Thymus (tissue), 11 donors: ENCODE measurements around the gene RBFOX2. TPM values are rescaled to one million over a fixed set of nuclear protein-coding genes. Genes with fewer than 3 reads are reported as not detected.
"Not testable (repeated sequence)": the region's sequence is repeated elsewhere in the genome, so short reads cannot be mapped to it uniquely, and the experiment has no call there.

Source experiments
- DNase-seq, 9 donors: peaks; one replicate each; pipeline ENCODE4 v3.0.0-alpha.2; 2013; ENCODE audit warnings: low spot score in 9 of 9, low read depth in 6 of 9, missing footprints in 1 of 9
- H3K27ac ChIP-seq, 2 donors: one replicate each; pipeline ENCODE4 v1.5.1; 2013; ENCODE audit warnings: control low read depth in 1 of 2, low read depth in 1 of 2, low read length in 1 of 2, mild to moderate bottlenecking in 1 of 2, moderate library complexity in 1 of 2
- H3K27me3 ChIP-seq, 2 donors: one replicate each; pipeline ENCODE4 v1.5.1; 2013; ENCODE audit warnings: low read length in 1 of 2; ENCODE audit not compliant: control insufficient read depth in 2 of 2, insufficient read depth in 1 of 2
- H3K36me3 ChIP-seq, 2 donors: one replicate each; pipeline ENCODE4 v1.5.1; 2013; ENCODE audit warnings: low read length in 1 of 2, mild to moderate bottlenecking in 1 of 2, moderate library complexity in 1 of 2; ENCODE audit not compliant: control insufficient read depth in 2 of 2, insufficient read depth in 2 of 2
- H3K4me1 ChIP-seq, 2 donors: one replicate each; pipeline ENCODE4 v1.5.1; 2013; ENCODE audit warnings: low read length in 2 of 2; ENCODE audit not compliant: control insufficient read depth in 2 of 2, insufficient read depth in 2 of 2
- H3K4me3 ChIP-seq, 2 donors: one replicate each; pipeline ENCODE4 v1.5.1; 2013; ENCODE audit warnings: low read length in 2 of 2, control low read depth in 1 of 2, mild to moderate bottlenecking in 1 of 2
- H3K9me3 ChIP-seq, 2 donors: one replicate each; pipeline ENCODE4 v1.5.1; 2013; ENCODE audit warnings: low read length in 1 of 2, mild to moderate bottlenecking in 1 of 2; ENCODE audit not compliant: control insufficient read depth in 2 of 2, insufficient read depth in 1 of 2
- WGBS: extraction: QIAGEN DNeasy Blood & Tissue Kit; methylation state at CpG from one replicate; pipeline ENCODE4 v1.1.7; 2013; 5-methylcytosine and 5-hydroxymethylcytosine counted together
- polyA plus RNA-seq: library from polyadenylated mRNA; stranded (reverse); fragments of 200-250 nt; gene quantifications from one replicate; pipeline ENCODE4 v1.2.3, GENCODE V29; 2013
- total RNA-seq: library from RNA; stranded (reverse); fragments of 120-200 nt; gene quantifications from one replicate; pipeline ENCODE4 v1.2.4, GENCODE V29; 2013
- donor health status: healthy.

The RBFOX2 gene
- total and polyA plus RNA-seq, 2 donors = 10.2 to 14.9 TPM

DNA sequence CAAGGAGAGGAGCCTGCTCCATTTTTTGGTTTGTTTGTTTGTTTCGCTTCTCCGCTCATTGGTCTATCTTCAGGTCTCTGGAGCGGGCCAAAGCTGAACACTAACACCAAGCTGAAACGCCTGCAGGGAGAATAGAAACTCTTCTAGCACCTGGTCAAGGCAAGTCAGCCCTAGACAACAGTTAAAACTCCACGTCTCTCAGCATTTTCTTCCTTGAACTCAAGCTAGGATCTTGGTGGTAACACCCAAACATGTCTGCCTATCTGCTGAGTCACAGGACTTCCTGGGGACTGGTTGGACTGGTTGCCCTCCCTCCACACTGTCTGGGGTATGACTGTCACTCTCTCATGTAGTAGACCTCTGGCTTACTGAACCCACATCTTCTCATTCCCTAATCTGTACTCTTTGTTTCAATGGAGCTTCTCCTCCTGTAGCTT lies 23.9 kb upstream of the RBFOX2 start:
- no peaks in the 10 kb centered on the region for H3K27me3 ChIP-seq
- H3K27ac ChIP-seq = no peak overlapping the region
- DNase-seq = no peak
- H3K36me3 ChIP-seq = no peaks in the 10 kb centered on the region
- no peaks in the 10 kb centered on the region for H3K4me1 ChIP-seq
- no peaks in the 10 kb centered on the region for H3K9me3 ChIP-seq
- no peak overlapping the region for H3K4me3 ChIP-seq
- 81% methylated on average over 5 of the region's 5 CpGs for WGBS

DNA sequence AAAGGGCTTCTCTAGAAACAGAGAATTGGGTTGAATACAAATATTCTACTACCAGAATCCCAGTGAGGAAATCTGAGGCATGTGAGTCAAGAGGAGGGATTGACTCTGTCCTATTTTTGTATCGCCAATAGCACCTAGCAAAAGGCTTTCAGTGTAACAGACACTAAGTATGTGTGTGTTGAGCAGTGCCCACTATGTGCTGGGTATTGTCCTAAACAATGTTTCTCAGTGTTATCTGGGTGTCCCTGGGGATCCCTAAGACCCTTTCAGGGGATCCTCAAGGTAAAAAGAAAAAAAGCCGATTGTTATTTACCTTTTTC lies 21.0 kb upstream of the RBFOX2 start:
- Histone ChIP-seq H3K9me3 (no peaks in the 10 kb centered on the region), H3K36me3 (no peaks in the 10 kb centered on the region), H3K27me3 (no peaks in the 10 kb centered on the region), H3K4me3 (no peak overlapping the region), H3K4me1 (no peaks in the 10 kb centered on the region), H3K27ac (no peak overlapping the region)
- no peak for DNase-seq
- WGBS = 96% methylated on average over 2 of the region's 2 CpGs

DNA sequence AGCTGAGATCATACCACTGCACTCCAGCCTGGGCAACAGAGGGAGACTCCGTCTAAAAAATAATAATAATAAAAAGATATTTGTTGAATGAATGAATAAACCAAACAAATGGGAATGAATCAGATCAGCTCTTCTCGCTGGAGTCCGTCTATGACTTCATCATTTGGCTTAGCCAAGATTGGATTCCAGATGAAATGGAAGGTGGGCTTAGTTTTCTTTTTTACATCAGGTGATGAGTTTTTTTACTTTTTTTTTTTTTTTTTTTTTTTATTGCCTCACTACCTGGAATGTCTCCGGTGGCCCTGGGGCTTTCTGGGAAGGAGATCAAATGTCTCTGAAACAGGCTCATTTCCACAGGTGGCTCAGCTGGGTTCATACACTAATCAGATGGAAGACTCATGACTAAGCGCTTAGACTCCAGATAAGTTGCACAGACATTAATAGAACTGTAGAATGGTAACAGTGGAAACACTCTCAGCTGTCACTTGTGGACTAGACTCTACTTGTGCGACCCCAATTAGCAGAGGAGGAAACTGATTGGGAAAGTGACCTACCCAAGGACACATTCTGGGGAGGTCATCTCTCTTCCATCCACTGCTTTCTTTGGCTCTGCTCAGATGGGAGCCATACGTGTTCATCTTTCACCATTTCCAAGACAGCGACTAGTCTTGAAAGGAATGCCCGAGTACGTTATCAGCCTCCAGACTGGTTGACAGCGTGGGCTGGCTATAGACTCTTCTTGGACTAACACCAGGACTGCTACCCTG lies 20.5 kb upstream of the RBFOX2 start:
- Histone ChIP-seq H3K9me3 (no peaks in the 10 kb centered on the region), H3K4me1 (no peaks in the 10 kb centered on the region), H3K36me3 (no peaks in the 10 kb centered on the region), H3K4me3 (no peak overlapping the region), H3K27ac (no peak overlapping the region), H3K27me3 (no peaks in the 10 kb centered on the region)
- no peak for DNase-seq
- 95% methylated on average over 11 of the region's 11 CpGs for WGBS

DNA sequence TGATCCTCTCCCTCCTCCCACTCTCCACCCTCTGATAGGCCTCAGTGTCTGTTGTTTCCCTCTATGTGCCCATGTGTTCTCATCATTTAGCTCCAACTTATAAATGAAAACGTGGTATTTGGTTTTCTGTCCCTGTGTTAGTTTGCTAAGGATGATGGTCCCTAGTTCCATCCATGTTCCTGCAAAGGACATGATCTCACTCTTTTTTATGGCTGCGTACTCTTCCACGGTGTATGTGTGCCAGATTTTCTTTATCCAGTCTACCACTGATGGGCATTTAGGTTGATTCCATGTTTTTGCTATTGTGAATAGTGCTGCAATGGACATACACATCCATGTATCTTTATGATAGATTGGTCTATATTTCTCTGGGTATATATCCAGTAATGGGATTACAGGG lies 15.9 kb upstream of the RBFOX2 start:
- 95% methylated on average over 3 of the region's 3 CpGs for WGBS
- not testable (repeated sequence) for DNase-seq, H3K27me3 ChIP-seq, H3K9me3 ChIP-seq, H3K36me3 ChIP-seq, H3K4me1 ChIP-seq, H3K27ac ChIP-seq, H3K4me3 ChIP-seq

DNA sequence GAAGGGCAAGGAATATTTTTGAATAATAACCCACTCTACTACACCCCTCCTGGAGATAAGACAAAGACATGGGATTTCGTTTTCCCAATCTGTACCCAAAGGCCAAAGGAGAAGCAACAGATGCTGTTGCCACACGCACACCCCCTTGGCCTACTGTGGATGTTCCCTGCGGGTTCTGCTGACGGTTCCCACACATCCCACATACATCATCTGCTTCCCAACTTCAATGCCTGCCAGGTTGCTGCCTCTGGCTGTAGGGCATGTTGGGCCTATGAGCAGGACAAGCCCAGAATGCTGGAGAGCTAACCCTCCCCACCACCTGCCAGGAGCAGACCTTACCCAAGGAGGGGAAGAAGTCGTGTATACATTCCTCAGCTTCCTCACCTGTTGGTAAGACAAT lies 13.6 kb upstream of the RBFOX2 start:
- Histone ChIP-seq H3K4me1 (no peaks in the 10 kb centered on the region), H3K36me3 (no peaks in the 10 kb centered on the region), H3K9me3 (peaks cover 0 to 1% of the 10 kb centered on the region in 2 donors), H3K27ac (no peak overlapping the region), H3K4me3 (no peak overlapping the region), H3K27me3 (no peaks in the 10 kb centered on the region)
- no peak for DNase-seq
- 93% methylated on average over 5 of the region's 5 CpGs for WGBS

DNA sequence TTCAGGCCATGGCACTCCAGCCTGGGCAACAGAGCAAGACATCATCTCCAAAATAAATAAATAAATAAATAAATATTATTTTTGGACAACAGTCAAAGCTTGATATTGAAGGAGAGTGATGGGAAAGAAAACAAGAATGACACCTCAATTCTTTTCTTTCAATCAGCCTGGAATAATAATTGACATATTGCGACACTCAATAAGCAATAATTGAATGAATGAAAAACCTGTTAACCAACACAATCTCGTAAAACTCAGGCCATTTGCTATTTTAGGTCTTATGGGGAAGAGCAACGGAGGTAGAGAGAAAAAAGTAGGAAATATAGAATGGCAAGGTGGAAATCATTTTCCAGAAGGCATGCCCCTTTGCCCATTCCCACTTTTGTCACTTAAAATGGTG lies 10.5 kb upstream of the RBFOX2 start:
- DNase-seq = no peak
- H3K9me3 ChIP-seq = peaks cover 0 to 1% of the 10 kb centered on the region in 2 donors
- H3K4me1 ChIP-seq = peaks cover 0 to 3% of the 10 kb centered on the region in 2 donors
- H3K27me3 ChIP-seq = no peaks in the 10 kb centered on the region
- no peak overlapping the region for H3K27ac ChIP-seq
- H3K4me3 ChIP-seq = no peak overlapping the region
- 96% methylated on average over 3 of the region's 3 CpGs for WGBS
- no peaks in the 10 kb centered on the region for H3K36me3 ChIP-seq

DNA sequence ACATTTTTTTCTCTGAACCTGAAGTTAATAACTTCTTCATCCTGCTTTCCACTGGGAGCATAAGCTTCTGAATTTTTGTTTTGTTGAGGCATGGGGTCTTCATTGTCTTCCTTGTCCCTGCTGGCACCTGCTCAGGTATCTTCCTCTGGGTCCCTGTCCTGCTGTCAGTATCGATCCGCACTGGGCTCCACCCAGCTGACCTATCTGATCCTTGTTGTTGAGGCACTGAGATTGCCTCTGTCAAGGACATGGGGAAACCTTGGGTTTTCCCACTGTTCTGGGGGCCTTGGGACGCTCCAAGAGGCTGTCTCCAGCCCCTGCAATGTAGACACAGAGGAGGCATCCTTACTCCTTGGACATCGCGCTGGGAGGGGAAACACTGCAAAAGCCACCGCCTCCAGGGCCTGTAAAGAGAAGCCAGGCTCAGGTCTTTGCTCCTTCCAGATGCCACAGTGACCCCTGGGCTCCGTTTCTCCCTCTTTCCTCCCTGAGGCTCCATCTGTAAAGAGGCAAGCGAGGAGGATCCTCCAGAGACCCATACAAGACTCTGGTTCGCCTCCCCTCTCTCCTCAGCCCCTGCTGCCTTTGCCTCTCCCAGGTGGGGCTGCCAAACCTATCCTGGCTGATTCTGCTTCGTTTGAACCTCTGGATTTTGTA lies 8.6 kb upstream of the RBFOX2 start:
- 96% methylated on average over 10 of the region's 10 CpGs for WGBS
- Histone ChIP-seq H3K4me3 (no peak overlapping the region), H3K27ac (no peak overlapping the region), H3K36me3 (no peaks in the 10 kb centered on the region), H3K4me1 (peaks cover 0 to 3% of the 10 kb centered on the region in 2 donors), H3K9me3 (peaks cover 0 to 1% of the 10 kb centered on the region in 2 donors), H3K27me3 (no peaks in the 10 kb centered on the region)
- DNase-seq = no peak

DNA sequence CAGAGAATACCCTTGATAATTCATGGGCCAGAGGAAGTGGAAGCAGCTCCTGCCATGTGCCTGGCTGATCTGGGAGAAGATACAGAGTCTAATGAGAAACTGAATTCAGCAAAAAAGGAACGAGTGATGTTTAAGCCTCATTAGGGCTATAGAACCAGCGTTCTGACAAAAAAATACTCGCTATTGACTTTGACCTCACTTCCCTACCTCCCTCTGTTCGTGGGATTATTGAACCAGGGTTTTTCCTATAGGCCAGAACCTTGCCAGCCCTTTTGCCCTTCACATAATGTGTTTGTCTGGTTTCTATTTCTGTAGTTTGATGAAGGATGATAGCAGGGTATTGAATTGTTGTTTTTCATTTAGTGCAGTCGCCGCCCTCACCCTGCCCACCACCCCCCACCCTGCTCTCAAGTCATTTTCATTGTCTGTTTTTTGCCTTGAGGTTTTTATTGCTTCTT lies 7.6 kb upstream of the RBFOX2 start:
- DNase-seq = no peak
- Histone ChIP-seq H3K27me3 (no peaks in the 10 kb centered on the region), H3K4me3 (no peak overlapping the region), H3K9me3 (peaks cover 0 to 1% of the 10 kb centered on the region in 2 donors), H3K27ac (no peak overlapping the region), H3K36me3 (no peaks in the 10 kb centered on the region), H3K4me1 (peaks cover 0 to 3% of the 10 kb centered on the region in 2 donors)
- 51% methylated on average over 6 of the region's 6 CpGs for WGBS

DNA sequence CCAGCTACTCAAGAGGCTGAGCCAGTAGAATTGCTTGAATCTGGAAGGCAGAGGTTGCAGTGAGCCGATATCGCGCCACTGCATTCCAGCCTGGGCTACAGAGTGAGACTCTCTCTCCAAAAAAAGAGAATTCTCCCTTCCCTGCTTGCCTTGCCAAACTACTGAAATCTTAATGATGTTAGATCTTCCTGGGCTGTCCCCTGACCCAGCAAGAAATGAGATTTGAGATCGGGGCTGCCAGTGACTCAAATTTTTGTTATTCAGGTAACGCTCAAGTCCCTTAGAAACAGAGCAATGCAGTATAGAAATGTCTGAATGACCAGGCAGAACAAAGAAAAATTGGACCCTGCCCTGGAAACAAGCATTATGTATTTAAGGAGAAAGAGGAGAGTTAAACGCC lies 4.0 kb upstream of the RBFOX2 start:
- peaks cover 10 to 11% of the 10 kb centered on the region in 2 donors for H3K27me3 ChIP-seq
- no peaks in the 10 kb centered on the region for H3K9me3 ChIP-seq

More for the DNA sequence above, 4.0 kb upstream of the RBFOX2 start:
- DNase-seq = no peak
- Histone ChIP-seq H3K4me1 (peaks cover 0 to 7% of the 10 kb centered on the region in 2 donors), H3K27ac (no peak overlapping the region), H3K4me3 (no peak overlapping the region), H3K36me3 (no peaks in the 10 kb centered on the region)
- over 99% methylated on average over 6 of the region's 6 CpGs for WGBS
